ENCODE results near the gene SPDL1.

DNA sequence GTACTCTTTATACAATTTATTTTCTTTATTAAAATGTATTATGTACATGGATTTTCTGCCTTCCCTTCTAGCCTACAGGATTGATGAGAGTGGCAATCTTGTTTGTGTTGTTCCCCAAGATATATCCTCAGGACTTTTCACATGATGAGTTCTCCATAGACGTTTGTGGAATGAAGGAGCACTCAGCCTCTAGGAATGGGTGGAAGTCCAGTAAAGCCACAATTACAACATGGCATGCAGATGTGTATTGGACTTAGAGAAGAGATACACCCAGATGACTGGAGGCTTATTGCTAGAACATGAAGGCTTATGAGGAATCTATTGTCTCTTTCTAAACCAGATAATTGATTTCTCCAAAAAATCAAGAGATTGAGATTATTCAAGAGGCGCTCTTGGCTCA, 45.3 kb downstream of the SPDL1 start:
- TF ChIP-seq, protein P1, sequence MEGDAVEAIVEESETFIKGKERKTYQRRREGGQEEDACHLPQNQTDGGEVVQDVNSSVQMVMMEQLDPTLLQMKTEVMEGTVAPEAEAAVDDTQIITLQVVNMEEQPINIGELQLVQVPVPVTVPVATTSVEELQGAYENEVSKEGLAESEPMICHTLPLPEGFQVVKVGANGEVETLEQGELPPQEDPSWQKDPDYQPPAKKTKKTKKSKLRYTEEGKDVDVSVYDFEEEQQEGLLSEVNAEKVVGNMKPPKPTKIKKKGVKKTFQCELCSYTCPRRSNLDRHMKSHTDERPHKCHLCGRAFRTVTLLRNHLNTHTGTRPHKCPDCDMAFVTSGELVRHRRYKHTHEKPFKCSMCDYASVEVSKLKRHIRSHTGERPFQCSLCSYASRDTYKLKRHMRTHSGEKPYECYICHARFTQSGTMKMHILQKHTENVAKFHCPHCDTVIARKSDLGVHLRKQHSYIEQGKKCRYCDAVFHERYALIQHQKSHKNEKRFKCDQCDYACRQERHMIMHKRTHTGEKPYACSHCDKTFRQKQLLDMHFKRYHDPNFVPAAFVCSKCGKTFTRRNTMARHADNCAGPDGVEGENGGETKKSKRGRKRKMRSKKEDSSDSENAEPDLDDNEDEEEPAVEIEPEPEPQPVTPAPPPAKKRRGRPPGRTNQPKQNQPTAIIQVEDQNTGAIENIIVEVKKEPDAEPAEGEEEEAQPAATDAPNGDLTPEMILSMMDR (conservative IDR thresholded peaks at IDR 0.05) = no peak
- TF ChIP-seq EZH2 (IDR thresholded peaks at IDR 0.05; ENCODE audit: low read depth) = no peak

Measured in PC-9 (cell line).